Epithelial cell of proximal tubule (primary cell): ENCODE results near the gene IL21R. TPM values are rescaled to one million over a fixed set of nuclear protein-coding genes. Genes with fewer than 3 reads are reported as not detected.
A peak's percentile ranks its signal among the peaks of the same experiment; 100 is the strongest.

Source experiments
- DNase-seq: peaks from one replicate; pipeline ENCODE4 v3.0.0-alpha.2; 2011; ENCODE audit warnings: low read depth
- H3K4me3 ChIP-seq: 2 replicates; pipeline ENCODE4 v1.5.1; 2011; ENCODE audit warnings: low read depth, mild to moderate bottlenecking, low read length
- CTCF ChIP-seq: conservative IDR thresholded peaks from 2 replicates; pipeline ENCODE4 v1.5.1; 2012; ENCODE audit warnings: low read depth, mild to moderate bottlenecking, low read length
- total RNA-seq: library from RNA; depleted of rRNA; stranded (reverse); fragments of >200 nt; gene quantifications from 2 replicates; pipeline ENCODE4 v1.2.3, GENCODE V29; 2015

IL21R gene
- total RNA-seq, 1 donor from 2014 or later: not detected

GRCh38 chr16:27374804-27375425 lies 27.1 kb upstream of the IL21R start:
- H3K4me3 ChIP-seq: peak overlapping the region; percentile 8
- peak; percentile 33 for DNase-seq
- TF ChIP-seq CTCF: peak; percentile 60

GRCh38 chr16:27377666-27378485 lies 24.1 kb upstream of the IL21R start:
- TF ChIP-seq CTCF: no peak
- no peak for DNase-seq
- H3K4me3 ChIP-seq: no peak overlapping the region

- no peak overlapping the region for H3K4me3 ChIP-seq
- TF ChIP-seq CTCF: no peak
- no peak for DNase-seq
Measured at GRCh38 chr16:27378871-27379481, 23.0 kb upstream of the IL21R start.

GRCh38 chr16:27379919-27380318 lies 22.1 kb upstream of the IL21R start:
- no peak overlapping the region for H3K4me3 ChIP-seq
- no peak for DNase-seq
- TF ChIP-seq CTCF: no peak

- no peak for DNase-seq
- no peak overlapping the region for H3K4me3 ChIP-seq
- no peak for TF ChIP-seq CTCF
Measured at GRCh38 chr16:27381236-27381635, 20.7 kb upstream of the IL21R start.

GRCh38 chr16:27381974-27382855 lies 19.8 kb upstream of the IL21R start:
- no peak for TF ChIP-seq CTCF
- no peak overlapping the region for H3K4me3 ChIP-seq
- no peak for DNase-seq
